K562 (cell line): Measurements from ENCODE around the gene CBX1. TPM values are rescaled to one million over a fixed set of nuclear protein-coding genes. Genes with fewer than 3 reads are reported as not detected.

ENCODE experiments used
- ATF1 ChIP-seq, 2 experiments: fragments of 450-650 bp in 1 of 2; IDR thresholded peaks; 2 replicates each; pipeline ENCODE4 v1.6.1; 2016; ENCODE audit warnings: missing compliant biosample characterization in 1 of 2, missing genetic modification characterization in 1 of 2
- CEBPG ChIP-seq, 3 experiments: fragments of 200-800 bp in 1 of 3; sonication (Bioruptor generic) in 1 of 3; sonication (generic) in 1 of 3; formaldehyde crosslinking in 1 of 3; IDR thresholded peaks in 2 of 3; conservative IDR thresholded peaks in 1 of 3; 2 replicates each; pipeline versions ENCODE4 v1.6.1 to v1.8.0; 2016 to 2022; ENCODE audit warnings: missing compliant biosample characterization in 2 of 3, missing genetic modification characterization in 2 of 3, mild to moderate bottlenecking in 1 of 3, missing genetic modification reagents in 1 of 3
- DMBX1 ChIP-seq: fragments of 250-450 bp; sonication (Bioruptor Pico); IDR thresholded peaks from 2 replicates; pipeline ENCODE4 v1.8.0; 2022; ENCODE audit warnings: inconsistent platforms, mild to moderate bottlenecking, moderate library complexity, borderline replicate concordance
- ELF1 ChIP-seq: fragments of 200-800 bp; sonication (Bioruptor generic); IDR thresholded peaks from 2 replicates; pipeline ENCODE4 v1.6.1; 2016; ENCODE audit warnings: missing genetic modification characterization, missing compliant biosample characterization
- FOXK2 ChIP-seq, 2 experiments: fragments of 450-650 bp; IDR thresholded peaks in 1 of 2; conservative IDR thresholded peaks in 1 of 2; 2 replicates each; pipeline ENCODE4 v1.6.1; 2016; ENCODE audit warnings: low read depth in 2 of 2, mild to moderate bottlenecking in 1 of 2
- HDAC8 ChIP-seq: fragments of 450-650 bp; IDR thresholded peaks from 2 replicates; pipeline ENCODE4 v1.6.1; 2016; ENCODE audit warnings: mild to moderate bottlenecking, missing genetic modification characterization, moderate library complexity, missing compliant biosample characterization
- KDM4B ChIP-seq, 2 experiments: fragments of 450-650 bp in 1 of 2; sonication (generic) in 1 of 2; IDR thresholded peaks; 2 replicates each; pipeline ENCODE4 v1.6.1; 2016 to 2017; ENCODE audit warnings: borderline replicate concordance in 2 of 2, antibody characterized with exemption in 1 of 2, low read depth in 1 of 2, mild to moderate bottlenecking in 1 of 2
- L3MBTL2 ChIP-seq: fragments of 450-650 bp; IDR thresholded peaks from 2 replicates; pipeline ENCODE4 v1.6.1; 2016; ENCODE audit warnings: mild to moderate bottlenecking, moderate library complexity
- MEF2D ChIP-seq: conservative IDR thresholded peaks from 2 replicates; pipeline ENCODE4 v1.6.1; 2016; ENCODE audit warnings: low read depth, missing genetic modification characterization, missing compliant biosample characterization
- NR2C2 ChIP-seq, 2 experiments: fragments of 200-800 bp in 1 of 2; sonication (Bioruptor generic) in 1 of 2; sonication (generic) in 1 of 2; formaldehyde crosslinking in 1 of 2; IDR thresholded peaks; 2 replicates each; pipeline versions ENCODE4 v1.6.1 to v1.8.0; 2016 to 2022; ENCODE audit warnings: mild to moderate bottlenecking in 1 of 2, missing compliant biosample characterization in 1 of 2, missing genetic modification characterization in 1 of 2, missing genetic modification reagents in 1 of 2
- OTX1 ChIP-seq: fragments of 450-650 bp; formaldehyde crosslinking; IDR thresholded peaks from 2 replicates; pipeline ENCODE4 v1.4.0; 2022; ENCODE audit warnings: mild to moderate bottlenecking
- PATZ1 ChIP-seq: fragments of 250-450 bp; sonication (Bioruptor Pico); IDR thresholded peaks from 2 replicates; pipeline ENCODE4 v1.5.0; 2020; ENCODE audit warnings: mild to moderate bottlenecking, borderline replicate concordance
- SMARCA4 ChIP-seq: fragments of 450-650 bp; IDR thresholded peaks from 2 replicates; pipeline ENCODE4 v1.6.1; 2016
- TEAD2 ChIP-seq: fragments of 450-650 bp; IDR thresholded peaks from 2 replicates; pipeline ENCODE4 v1.6.1; 2016; ENCODE audit warnings: missing genetic modification characterization, control low read depth, missing compliant biosample characterization
- ZC3H4 ChIP-seq: sonication (generic); formaldehyde crosslinking; IDR thresholded peaks from 2 replicates; pipeline ENCODE4 v1.9.0; 2021; ENCODE audit warnings: missing genetic modification reagents, borderline replicate concordance
- ZNF589 ChIP-seq: fragments of 200-800 bp; sonication (Bioruptor generic); IDR thresholded peaks from 2 replicates; pipeline ENCODE4 v1.6.1; 2016; ENCODE audit warnings: low read depth, missing genetic modification characterization, missing compliant biosample characterization
- ZNF766 ChIP-seq: fragments of 200-800 bp; sonication (Bioruptor generic); conservative IDR thresholded peaks from 2 replicates; pipeline ENCODE4 v1.6.1; 2016; ENCODE audit warnings: missing genetic modification characterization, missing compliant biosample characterization
- polyA plus RNA-seq, 8 experiments: library from polyadenylated mRNA; depleted of rRNA in 4 of 8; stranded (reverse) in 5 of 8; unstranded in 3 of 8; fragments of >200 nt; fragmentation: Nextera tagmentation in 2 of 8; fragmentation: Illumina TruSeq in 1 of 8; extraction: Ambion mirVana in 2 of 8; extraction: Trizol in 1 of 8; gene quantifications; 2 replicates each; pipeline versions ENCODE4 v1.2.1 to v1.2.3, GENCODE V29; 2011 to 2014; ENCODE audit warnings: inconsistent platforms in 1 of 8, missing spikeins in 1 of 8
- total RNA-seq, 7 experiments: library from RNA; depleted of rRNA in 6 of 7; stranded (reverse); fragments of >200 nt in 6 of 7; fragmentation: Illumina TruSeq in 2 of 7; extraction: Trizol in 2 of 7; gene quantifications; 2 replicates each; pipeline versions ENCODE4 v1.2.1 to v1.2.3, GENCODE V29; 2011 to 2021; ENCODE audit warnings: low replicate concordance in 1 of 7
- TF ChIP-seq, protein P1 (sequence below): fragments of 250-450 bp; sonication (Bioruptor Pico); IDR thresholded peaks from 2 replicates; pipeline ENCODE4 v1.4.0; 2020; ENCODE audit warnings: mild to moderate bottlenecking, moderate library complexity, borderline replicate concordance
- TF ChIP-seq, protein P2 (sequence below): fragments of 250-450 bp; sonication (Bioruptor Pico); IDR thresholded peaks from 2 replicates; pipeline ENCODE4 v1.5.0; 2020; ENCODE audit warnings: mild to moderate bottlenecking

Gene CBX1
- total and polyA plus RNA-seq, 9 of the 15 experiments (the other 6 are each of a cell fraction or from before 2014, with no cell fraction given): 10.6 to 95.7 (median 52.7) TPM

DNA sequence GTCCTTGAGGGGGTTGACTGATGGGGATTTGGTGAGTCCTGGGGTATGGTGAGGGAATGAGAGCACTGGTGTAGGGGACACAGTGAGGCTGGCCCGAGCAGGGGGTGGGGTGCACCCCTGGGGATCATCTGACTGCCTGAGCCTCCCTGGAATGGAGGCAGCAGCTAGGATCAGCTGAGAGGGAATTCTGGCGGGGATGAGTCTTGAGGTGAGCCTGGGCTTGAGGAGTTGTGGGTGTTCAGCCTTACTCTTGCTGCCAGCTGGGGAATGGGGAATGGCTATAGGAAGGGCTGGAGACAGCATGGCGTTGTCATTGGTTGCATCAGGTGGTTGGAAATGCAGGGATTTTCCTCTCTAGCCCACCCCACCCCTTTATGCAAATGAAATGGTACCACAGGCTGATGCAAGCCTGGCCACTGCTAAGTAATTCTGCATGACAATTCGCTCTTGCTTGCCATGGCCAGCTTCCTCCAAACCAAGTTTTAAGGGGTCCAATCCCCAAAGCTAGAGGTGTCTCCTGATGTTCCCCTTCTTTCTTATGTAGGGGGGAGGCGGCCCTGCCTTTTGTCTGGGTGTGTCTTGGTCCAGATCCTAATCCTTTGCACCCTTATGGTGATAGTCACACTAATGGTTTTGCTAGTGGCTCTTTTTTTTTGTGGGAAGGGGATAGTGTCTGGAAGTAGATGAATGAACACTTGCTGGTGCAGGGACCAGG lies 45.6 kb downstream of the CBX1 start (continued):
- TF ChIP-seq TEAD2 (peak; percentile 57; the same call in 1 of the 2 replicates), DMBX1 (CRISPR knock-in tag) (peak; percentile 93), ELF1 (tag) (0 out of 2 replicates have a peak, but pooled peaks have one; percentile 34), ZNF589 (peak; percentile 96), SMARCA4 (peak; percentile 78; the same call in 1 of the 2 replicates), NR2C2 (CRISPR knock-in tag; IDR thresholded peaks at IDR 0.05) (no peak), NR2C2 (tag; IDR thresholded peaks at IDR 0.05) (peak; percentile 56; the same call in 1 of the 2 replicates), PATZ1 (CRISPR knock-in tag) (0 out of 2 replicates have a peak, but pooled peaks have one; percentile 41), FOXK2 (conservative IDR thresholded peaks at IDR 0.05 in 1 of 2, IDR thresholded peaks at IDR 0.05 in 1 of 2; ENCODE audit: low read depth in 2 of 2) (0 out of 4 replicates have a peak, but pooled peaks of 1 of the 2 experiments have one; percentile 17), OTX1 (CRISPR knock-in tag) (peak; percentile 72; the same call in 1 of the 2 replicates), KDM4B (IDR thresholded peaks at IDR 0.05; ENCODE audit: borderline replicate concordance in 2 of 2, low read depth in 1 of 2) (no peak), CEBPG (CRISPR knock-in tag; IDR thresholded peaks at IDR 0.05) (peak; percentile 100), CEBPG (tag; conservative IDR thresholded peaks at IDR 0.05 in 1 of 2, IDR thresholded peaks at IDR 0.05 in 1 of 2) (peak; percentile 93 to 99), ZNF766 (peak; percentile 55), L3MBTL2 (0 out of 2 replicates have a peak, but pooled peaks have one; percentile 29), MEF2D (tag) (peak; percentile 11; the same call in 1 of the 2 replicates), ATF1 (CRISPR knock-in tag; IDR thresholded peaks at IDR 0.05) (no peak), ATF1 (tag; IDR thresholded peaks at IDR 0.05) (0 out of 2 replicates have a peak, but pooled peaks have one; percentile 27), ZC3H4 (no peak), HDAC8 (peak; percentile 72; the same call in 1 of the 2 replicates)
- TF ChIP-seq, protein P1, sequence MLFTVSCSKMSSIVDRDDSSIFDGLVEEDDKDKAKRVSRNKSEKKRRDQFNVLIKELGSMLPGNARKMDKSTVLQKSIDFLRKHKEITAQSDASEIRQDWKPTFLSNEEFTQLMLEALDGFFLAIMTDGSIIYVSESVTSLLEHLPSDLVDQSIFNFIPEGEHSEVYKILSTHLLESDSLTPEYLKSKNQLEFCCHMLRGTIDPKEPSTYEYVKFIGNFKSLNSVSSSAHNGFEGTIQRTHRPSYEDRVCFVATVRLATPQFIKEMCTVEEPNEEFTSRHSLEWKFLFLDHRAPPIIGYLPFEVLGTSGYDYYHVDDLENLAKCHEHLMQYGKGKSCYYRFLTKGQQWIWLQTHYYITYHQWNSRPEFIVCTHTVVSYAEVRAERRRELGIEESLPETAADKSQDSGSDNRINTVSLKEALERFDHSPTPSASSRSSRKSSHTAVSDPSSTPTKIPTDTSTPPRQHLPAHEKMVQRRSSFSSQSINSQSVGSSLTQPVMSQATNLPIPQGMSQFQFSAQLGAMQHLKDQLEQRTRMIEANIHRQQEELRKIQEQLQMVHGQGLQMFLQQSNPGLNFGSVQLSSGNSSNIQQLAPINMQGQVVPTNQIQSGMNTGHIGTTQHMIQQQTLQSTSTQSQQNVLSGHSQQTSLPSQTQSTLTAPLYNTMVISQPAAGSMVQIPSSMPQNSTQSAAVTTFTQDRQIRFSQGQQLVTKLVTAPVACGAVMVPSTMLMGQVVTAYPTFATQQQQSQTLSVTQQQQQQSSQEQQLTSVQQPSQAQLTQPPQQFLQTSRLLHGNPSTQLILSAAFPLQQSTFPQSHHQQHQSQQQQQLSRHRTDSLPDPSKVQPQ (CRISPR knock-in tag): no peak
- TF ChIP-seq, protein P2, sequence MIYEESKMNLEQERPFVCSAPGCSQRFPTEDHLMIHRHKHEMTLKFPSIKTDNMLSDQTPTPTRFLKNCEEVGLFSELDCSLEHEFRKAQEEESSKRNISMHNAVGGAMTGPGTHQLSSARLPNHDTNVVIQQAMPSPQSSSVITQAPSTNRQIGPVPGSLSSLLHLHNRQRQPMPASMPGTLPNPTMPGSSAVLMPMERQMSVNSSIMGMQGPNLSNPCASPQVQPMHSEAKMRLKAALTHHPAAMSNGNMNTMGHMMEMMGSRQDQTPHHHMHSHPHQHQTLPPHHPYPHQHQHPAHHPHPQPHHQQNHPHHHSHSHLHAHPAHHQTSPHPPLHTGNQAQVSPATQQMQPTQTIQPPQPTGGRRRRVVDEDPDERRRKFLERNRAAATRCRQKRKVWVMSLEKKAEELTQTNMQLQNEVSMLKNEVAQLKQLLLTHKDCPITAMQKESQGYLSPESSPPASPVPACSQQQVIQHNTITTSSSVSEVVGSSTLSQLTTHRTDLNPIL: 0 out of 2 replicates have a peak, but pooled peaks have one; percentile 37
